A549 (cell line): Measurements from ENCODE around the gene SYT1.

ENCODE experiments used
- ESRRA ChIP-seq: fragments of 150-350 bp; IDR thresholded peaks from 2 replicates; pipeline ENCODE4 v1.6.1; 2014; ENCODE audit warnings: mild to moderate bottlenecking, low read length, borderline replicate concordance
- MAZ ChIP-seq: fragments of 150-350 bp; IDR thresholded peaks from 2 replicates; pipeline ENCODE4 v1.6.1; 2014; ENCODE audit warnings: antibody characterized with exemption, low read depth, low read length, borderline replicate concordance
- POLR2A ChIP-seq: IDR thresholded peaks from 2 replicates; pipeline ENCODE4 v1.6.1; 2012; ENCODE audit warnings: mild to moderate bottlenecking, low read length
- RAD21 ChIP-seq, 2 experiments: fragments of >200 bp in 1 of 2; sonication (Bioruptor Twin) in 1 of 2; formaldehyde crosslinking in 1 of 2; IDR thresholded peaks in 1 of 2; conservative IDR thresholded peaks in 1 of 2; 2 replicates in 1 of 2; 3 replicates in 1 of 2; pipeline ENCODE4 v1.6.1; 2012 to 2018; ENCODE audit warnings: inconsistent platforms in 1 of 2
- RNF2 ChIP-seq: fragments of 200-600 bp; sonication (generic); IDR thresholded peaks from 2 replicates; pipeline ENCODE4 v1.6.1; 2016; ENCODE audit warnings: low read depth, mild to moderate bottlenecking, antibody characterized with exemption, moderate library complexity, borderline replicate concordance

DNA sequence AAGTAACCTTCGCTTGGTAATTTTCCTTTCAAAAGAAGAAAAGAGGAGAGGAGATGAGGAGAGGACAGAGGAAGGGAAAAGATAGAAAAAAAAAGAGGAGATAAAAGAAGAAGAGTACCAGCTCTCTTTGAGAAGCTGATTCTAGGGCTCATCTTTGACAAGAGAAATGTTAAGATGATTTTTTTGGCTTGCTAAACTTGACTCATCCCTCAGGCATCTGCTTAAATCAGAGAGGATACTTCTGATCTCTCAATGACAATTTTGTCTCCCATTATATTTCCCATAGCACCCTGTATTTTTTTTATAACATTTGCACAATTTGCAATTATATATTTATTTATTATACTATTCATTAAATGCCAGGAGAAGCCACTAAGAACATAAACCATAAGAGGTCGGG is 17.1 kb downstream of the SYT1 start:
- TF ChIP-seq ESRRA (no peak), POLR2A (no peak), RNF2 (no peak), RAD21 (conservative IDR thresholded peaks at IDR 0.05 in 1 of 2, IDR thresholded peaks at IDR 0.05 in 1 of 2) (no peak), MAZ (no peak)
